WTC11 (cell line): Measurements from ENCODE around the gene ATP5ME. TPM values are rescaled to one million over a fixed set of nuclear protein-coding genes. Genes with fewer than 3 reads are reported as not detected.
A peak's percentile ranks its signal among the peaks of the same experiment; 100 is the strongest.

Experiments used
- ATAC-seq: fragments of 200-7000 bp; cut with Tn5 transposase; 2 replicates; pipeline ENCODE4 v1.10.0; 2021; ENCODE audit warnings: mild to moderate bottlenecking, moderate library complexity
- CTCF ChIA-PET: fragments of 300-600 bp; sonication (Branson Sonifier 250); formaldehyde crosslinking; loops from one replicate; lab custom pipeline; 2021; ENCODE audit warnings: antibody characterized with exemption; lab: Charles Lee
- POLR2A ChIA-PET: fragments of 350-600 bp; sonication (Branson Sonifier 250); formaldehyde crosslinking; loops from one replicate; lab custom pipeline; 2021; ENCODE audit warnings: antibody characterized with exemption; lab: Charles Lee
- DNase-seq: peaks from one replicate; pipeline ENCODE4 v3.0.0; 2021; ENCODE audit warnings: low spot score
- H3K27ac Mint-ChIP-seq: 2 replicates; pipeline ENCODE4 v1.8.0; 2021; ENCODE audit warnings: mixed read lengths
- H3K27me3 Mint-ChIP-seq: 2 replicates; pipeline ENCODE4 v1.8.0; 2021; ENCODE audit warnings: low read depth, mild to moderate bottlenecking, moderate library complexity, mixed read lengths
- H3K36me3 Mint-ChIP-seq: 2 replicates; pipeline ENCODE4 v1.8.0; 2021; ENCODE audit warnings: mixed read lengths
- H3K4me1 Mint-ChIP-seq: 2 replicates; pipeline ENCODE4 v1.8.0; 2022; ENCODE audit warnings: mixed read lengths
- H3K4me3 Mint-ChIP-seq: 2 replicates; pipeline ENCODE4 v1.8.0; 2021; ENCODE audit warnings: mild to moderate bottlenecking, moderate library complexity, mixed read lengths
- H3K9me3 Mint-ChIP-seq: 2 replicates; pipeline ENCODE4 v1.8.0; 2021; ENCODE audit warnings: mixed read lengths
- IRF2 ChIP-seq: sonication (generic); formaldehyde crosslinking; IDR thresholded peaks from 2 replicates; pipeline ENCODE4 v1.8.0; 2022; ENCODE audit warnings: low read depth, missing genetic modification reagents, borderline replicate concordance
- NFYB ChIP-seq: sonication (generic); formaldehyde crosslinking; conservative IDR thresholded peaks from 2 replicates; pipeline ENCODE4 v1.8.0; 2022; ENCODE audit warnings: low read depth, missing genetic modification reagents
- OVOL2 ChIP-seq: fragments of 250-450 bp; sonication (Bioruptor Pico); IDR thresholded peaks from 2 replicates; pipeline ENCODE4 v1.9.0; 2021; ENCODE audit warnings: mild to moderate bottlenecking, borderline replicate concordance
- PRRX2 ChIP-seq: fragments of 250-450 bp; sonication (Bioruptor Pico); IDR thresholded peaks from 2 replicates; pipeline ENCODE4 v1.8.0; 2021; ENCODE audit warnings: mild to moderate bottlenecking
- total RNA-seq: library from RNA; stranded (reverse); gene quantifications from 3 replicates; pipeline ENCODE4 v1.2.3, GENCODE V29; 2021
- TF ChIP-seq, protein P1 (sequence below): sonication (generic); formaldehyde crosslinking; conservative IDR thresholded peaks from 2 replicates; pipeline ENCODE4 v1.8.1; 2022; ENCODE audit warnings: mild to moderate bottlenecking, missing genetic modification reagents
- TF ChIP-seq, protein P2 (sequence below): sonication (generic); formaldehyde crosslinking; IDR thresholded peaks from 2 replicates; pipeline ENCODE4 v1.8.0; 2023; ENCODE audit warnings: missing genetic modification reagents, mild to moderate bottlenecking, borderline replicate concordance
- TF ChIP-seq, protein P3 (sequence below): sonication (generic); formaldehyde crosslinking; IDR thresholded peaks from 2 replicates; pipeline ENCODE4 v1.8.1; 2022; ENCODE audit warnings: low read depth, mild to moderate bottlenecking, moderate library complexity, missing genetic modification reagents, borderline replicate concordance
- TF ChIP-seq, protein P4 (sequence below): sonication (generic); formaldehyde crosslinking; IDR thresholded peaks from 2 replicates; pipeline ENCODE4 v1.8.0; 2022; ENCODE audit warnings: mild to moderate bottlenecking, missing genetic modification reagents
- TF ChIP-seq, protein P5 (sequence below): sonication (generic); formaldehyde crosslinking; IDR thresholded peaks from 2 replicates; pipeline ENCODE4 v1.8.1; 2023; ENCODE audit warnings: mild to moderate bottlenecking, missing genetic modification reagents

Gene ATP5ME
- total RNA-seq, 1 experiment from 2014 or later, result 468 TPM

DNA sequence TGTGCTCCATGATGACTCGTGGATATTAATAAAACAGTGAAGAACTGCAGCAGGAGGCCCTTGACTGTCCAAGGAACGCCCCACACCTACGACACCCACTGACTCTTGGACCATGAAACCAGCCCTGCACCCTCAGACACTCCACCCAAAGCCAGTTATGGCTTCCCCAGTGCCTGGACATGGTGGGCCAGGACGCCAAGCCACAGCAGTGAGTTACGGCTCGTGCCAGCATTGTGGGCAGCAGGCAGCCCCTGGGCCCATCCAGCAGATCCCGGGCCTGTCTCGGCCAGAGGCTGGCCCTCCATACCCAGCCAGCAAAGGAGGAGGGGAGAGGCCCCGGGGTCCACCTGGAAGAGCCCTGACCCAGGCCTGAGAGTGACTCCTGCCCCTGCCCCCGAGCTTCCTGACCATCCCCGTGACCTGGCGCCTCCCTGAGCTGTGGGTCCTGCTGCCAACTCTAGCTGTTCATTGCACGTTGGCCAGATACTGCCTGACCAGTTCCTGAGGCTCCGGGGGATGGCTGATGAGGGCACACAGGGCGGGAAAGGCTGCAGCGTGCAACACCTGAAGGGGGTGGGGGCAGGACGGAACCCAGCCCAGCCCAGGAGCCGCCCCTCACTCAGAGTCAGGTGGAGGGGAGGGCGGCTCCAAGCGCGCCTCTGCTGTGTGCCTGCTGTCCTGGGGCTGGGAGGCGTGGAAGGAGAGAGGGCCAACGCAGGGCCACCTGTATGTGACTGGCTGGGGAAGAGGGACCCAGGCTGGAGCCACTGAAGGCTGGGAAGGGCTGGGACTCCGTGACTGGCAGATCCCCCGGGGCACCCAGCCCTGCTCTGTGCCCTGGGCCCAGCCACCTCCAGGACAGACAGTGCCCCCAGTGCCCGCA, 14.1 kb upstream of the ATP5ME start (continued):
- TF ChIP-seq IRF2 (CRISPR knock-in tag), result no peak
- no peak for TF ChIP-seq NFYB (CRISPR knock-in tag)
- TF ChIP-seq, protein P1, sequence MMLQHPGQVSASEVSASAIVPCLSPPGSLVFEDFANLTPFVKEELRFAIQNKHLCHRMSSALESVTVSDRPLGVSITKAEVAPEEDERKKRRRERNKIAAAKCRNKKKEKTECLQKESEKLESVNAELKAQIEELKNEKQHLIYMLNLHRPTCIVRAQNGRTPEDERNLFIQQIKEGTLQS (CRISPR knock-in tag), result no peak
- TF ChIP-seq, protein P2, sequence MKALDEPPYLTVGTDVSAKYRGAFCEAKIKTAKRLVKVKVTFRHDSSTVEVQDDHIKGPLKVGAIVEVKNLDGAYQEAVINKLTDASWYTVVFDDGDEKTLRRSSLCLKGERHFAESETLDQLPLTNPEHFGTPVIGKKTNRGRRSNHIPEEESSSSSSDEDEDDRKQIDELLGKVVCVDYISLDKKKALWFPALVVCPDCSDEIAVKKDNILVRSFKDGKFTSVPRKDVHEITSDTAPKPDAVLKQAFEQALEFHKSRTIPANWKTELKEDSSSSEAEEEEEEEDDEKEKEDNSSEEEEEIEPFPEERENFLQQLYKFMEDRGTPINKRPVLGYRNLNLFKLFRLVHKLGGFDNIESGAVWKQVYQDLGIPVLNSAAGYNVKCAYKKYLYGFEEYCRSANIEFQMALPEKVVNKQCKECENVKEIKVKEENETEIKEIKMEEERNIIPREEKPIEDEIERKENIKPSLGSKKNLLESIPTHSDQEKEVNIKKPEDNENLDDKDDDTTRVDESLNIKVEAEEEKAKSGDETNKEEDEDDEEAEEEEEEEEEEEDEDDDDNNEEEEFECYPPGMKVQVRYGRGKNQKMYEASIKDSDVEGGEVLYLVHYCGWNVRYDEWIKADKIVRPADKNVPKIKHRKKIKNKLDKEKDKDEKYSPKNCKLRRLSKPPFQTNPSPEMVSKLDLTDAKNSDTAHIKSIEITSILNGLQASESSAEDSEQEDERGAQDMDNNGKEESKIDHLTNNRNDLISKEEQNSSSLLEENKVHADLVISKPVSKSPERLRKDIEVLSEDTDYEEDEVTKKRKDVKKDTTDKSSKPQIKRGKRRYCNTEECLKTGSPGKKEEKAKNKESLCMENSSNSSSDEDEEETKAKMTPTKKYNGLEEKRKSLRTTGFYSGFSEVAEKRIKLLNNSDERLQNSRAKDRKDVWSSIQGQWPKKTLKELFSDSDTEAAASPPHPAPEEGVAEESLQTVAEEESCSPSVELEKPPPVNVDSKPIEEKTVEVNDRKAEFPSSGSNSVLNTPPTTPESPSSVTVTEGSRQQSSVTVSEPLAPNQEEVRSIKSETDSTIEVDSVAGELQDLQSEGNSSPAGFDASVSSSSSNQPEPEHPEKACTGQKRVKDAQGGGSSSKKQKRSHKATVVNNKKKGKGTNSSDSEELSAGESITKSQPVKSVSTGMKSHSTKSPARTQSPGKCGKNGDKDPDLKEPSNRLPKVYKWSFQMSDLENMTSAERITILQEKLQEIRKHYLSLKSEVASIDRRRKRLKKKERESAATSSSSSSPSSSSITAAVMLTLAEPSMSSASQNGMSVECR (CRISPR knock-in tag), result peak; percentile 73; the same call in 1 of the 2 replicates
- TF ChIP-seq PRRX2 (CRISPR knock-in tag), result no peak
- TF ChIP-seq, protein P3, sequence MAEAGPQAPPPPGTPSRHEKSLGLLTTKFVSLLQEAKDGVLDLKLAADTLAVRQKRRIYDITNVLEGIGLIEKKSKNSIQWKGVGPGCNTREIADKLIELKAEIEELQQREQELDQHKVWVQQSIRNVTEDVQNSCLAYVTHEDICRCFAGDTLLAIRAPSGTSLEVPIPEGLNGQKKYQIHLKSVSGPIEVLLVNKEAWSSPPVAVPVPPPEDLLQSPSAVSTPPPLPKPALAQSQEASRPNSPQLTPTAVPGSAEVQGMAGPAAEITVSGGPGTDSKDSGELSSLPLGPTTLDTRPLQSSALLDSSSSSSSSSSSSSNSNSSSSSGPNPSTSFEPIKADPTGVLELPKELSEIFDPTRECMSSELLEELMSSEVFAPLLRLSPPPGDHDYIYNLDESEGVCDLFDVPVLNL (CRISPR knock-in tag), result no peak
- TF ChIP-seq OVOL2, result no peak
- TF ChIP-seq, protein P4, sequence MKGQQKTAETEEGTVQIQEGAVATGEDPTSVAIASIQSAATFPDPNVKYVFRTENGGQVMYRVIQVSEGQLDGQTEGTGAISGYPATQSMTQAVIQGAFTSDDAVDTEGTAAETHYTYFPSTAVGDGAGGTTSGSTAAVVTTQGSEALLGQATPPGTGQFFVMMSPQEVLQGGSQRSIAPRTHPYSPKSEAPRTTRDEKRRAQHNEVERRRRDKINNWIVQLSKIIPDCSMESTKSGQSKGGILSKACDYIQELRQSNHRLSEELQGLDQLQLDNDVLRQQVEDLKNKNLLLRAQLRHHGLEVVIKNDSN, result peak; percentile 64; the same call in 1 of the 2 replicates

DNA sequence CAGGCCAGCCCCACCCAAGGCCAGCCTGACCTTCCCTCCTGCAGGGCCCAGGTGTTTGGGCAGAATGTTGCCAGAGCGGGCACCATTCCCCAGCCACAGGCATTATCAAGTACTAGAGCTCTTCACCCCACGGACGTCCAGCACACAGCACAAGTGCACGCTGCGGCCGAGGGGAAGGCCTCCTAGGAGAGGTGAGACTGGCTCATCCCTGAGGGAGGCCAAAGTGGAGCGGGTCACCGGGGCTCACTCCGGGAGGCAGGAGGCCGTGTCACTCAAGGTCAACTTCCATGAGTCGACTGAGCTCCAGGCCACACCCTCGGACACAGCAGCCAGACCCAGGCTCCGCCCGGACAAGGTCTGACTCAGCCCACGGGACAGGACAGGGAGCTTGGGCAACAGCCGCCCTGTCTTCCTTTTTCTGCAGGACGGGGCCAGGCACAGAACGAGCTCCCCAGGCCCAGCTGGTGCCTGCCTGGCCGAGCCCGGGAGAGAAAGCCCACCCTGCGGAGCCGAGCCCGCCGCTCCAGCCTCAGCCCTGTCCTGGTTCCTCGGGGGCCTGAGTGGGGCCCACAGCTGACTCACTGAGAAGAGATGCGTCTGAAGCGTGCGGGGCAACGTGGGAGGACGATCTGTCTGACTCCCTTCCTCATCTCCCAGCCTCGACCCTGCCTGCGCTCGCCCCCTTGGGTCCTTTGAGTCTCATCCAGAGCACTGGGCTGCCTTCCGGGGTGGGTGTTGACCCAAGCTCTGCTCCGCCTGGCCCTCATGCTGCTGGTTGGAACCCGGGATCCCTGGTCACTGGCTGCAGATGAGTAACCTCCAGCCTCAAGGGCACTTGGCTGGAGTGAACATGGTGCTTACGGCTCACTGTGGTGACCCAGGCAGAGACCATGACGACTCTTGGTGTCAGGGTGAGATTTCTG, 13.2 kb upstream of the ATP5ME start:
- no peak; the same call in 1 of the 2 replicates for ATAC-seq
- Mint-ChIP-seq H3K36me3 (no peaks in the 10 kb centered on the region), H3K4me1 (peaks cover 15% of the 10 kb centered on the region), H3K4me3 (no peak overlapping the region), H3K27me3 (peaks cover 5% of the 10 kb centered on the region), H3K27ac (peak overlapping the region; percentile 63; the same call in 1 of the 2 replicates), H3K9me3 (no peaks in the 10 kb centered on the region)
- ChIA-PET CTCF (interaction anchor here (0.8 to 1.9 kb wide), 5 partner anchors 13 to 126 kb away, joined by 3 to 6 read pairs (median 4); no protein-coding TSS in a partner anchor), POLR2A (no interaction called here)
- no peak for DNase-seq
- TF ChIP-seq, protein P5, sequence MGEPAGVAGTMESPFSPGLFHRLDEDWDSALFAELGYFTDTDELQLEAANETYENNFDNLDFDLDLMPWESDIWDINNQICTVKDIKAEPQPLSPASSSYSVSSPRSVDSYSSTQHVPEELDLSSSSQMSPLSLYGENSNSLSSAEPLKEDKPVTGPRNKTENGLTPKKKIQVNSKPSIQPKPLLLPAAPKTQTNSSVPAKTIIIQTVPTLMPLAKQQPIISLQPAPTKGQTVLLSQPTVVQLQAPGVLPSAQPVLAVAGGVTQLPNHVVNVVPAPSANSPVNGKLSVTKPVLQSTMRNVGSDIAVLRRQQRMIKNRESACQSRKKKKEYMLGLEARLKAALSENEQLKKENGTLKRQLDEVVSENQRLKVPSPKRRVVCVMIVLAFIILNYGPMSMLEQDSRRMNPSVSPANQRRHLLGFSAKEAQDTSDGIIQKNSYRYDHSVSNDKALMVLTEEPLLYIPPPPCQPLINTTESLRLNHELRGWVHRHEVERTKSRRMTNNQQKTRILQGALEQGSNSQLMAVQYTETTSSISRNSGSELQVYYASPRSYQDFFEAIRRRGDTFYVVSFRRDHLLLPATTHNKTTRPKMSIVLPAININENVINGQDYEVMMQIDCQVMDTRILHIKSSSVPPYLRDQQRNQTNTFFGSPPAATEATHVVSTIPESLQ, result no peak
